ENCODE data around the gene KCNN2. TPM values are rescaled to one million over a fixed set of nuclear protein-coding genes. Genes with fewer than 3 reads are reported as not detected.

KCNN2 gene
- total and polyA plus RNA-seq, 4 donors, result 0.09 to 4.6 (median 3.0) TPM

- H3K27ac ChIP-seq (ENCODE audit: low read depth in 1 of 2, low read length in 2 of 2), result peak overlapping the region; percentile 47 to 60
- H3K9me3 ChIP-seq (ENCODE audit: control insufficient read depth in 4 of 4, low read length in 3 of 4), result no peaks in the 10 kb centered on the region
- no peaks in the 10 kb centered on the region for H3K36me3 ChIP-seq (ENCODE audit: control insufficient read depth in 4 of 4, insufficient read depth in 3 of 4, low read depth in 1 of 4, low read length in 3 of 4)
- no peaks in the 10 kb centered on the region for H3K27me3 ChIP-seq (ENCODE audit: control insufficient read depth in 4 of 4, insufficient read depth in 4 of 4, low read length in 3 of 4)
- TF ChIP-seq, protein P1, sequence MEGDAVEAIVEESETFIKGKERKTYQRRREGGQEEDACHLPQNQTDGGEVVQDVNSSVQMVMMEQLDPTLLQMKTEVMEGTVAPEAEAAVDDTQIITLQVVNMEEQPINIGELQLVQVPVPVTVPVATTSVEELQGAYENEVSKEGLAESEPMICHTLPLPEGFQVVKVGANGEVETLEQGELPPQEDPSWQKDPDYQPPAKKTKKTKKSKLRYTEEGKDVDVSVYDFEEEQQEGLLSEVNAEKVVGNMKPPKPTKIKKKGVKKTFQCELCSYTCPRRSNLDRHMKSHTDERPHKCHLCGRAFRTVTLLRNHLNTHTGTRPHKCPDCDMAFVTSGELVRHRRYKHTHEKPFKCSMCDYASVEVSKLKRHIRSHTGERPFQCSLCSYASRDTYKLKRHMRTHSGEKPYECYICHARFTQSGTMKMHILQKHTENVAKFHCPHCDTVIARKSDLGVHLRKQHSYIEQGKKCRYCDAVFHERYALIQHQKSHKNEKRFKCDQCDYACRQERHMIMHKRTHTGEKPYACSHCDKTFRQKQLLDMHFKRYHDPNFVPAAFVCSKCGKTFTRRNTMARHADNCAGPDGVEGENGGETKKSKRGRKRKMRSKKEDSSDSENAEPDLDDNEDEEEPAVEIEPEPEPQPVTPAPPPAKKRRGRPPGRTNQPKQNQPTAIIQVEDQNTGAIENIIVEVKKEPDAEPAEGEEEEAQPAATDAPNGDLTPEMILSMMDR (IDR thresholded peaks at IDR 0.05; ENCODE audit: low read depth, low read length, missing input control), result no peak
- no peak overlapping the region for H3K4me3 ChIP-seq (ENCODE audit: low read depth in 1 of 3, low read length in 3 of 3)
- no peak for DNase-seq (ENCODE audit: low spot score)
- WGBS, result 64% methylated on average over 1 of the region's 1 CpG
- no peak overlapping the region for H3K9ac ChIP-seq (ENCODE audit: low read depth in 1 of 2, low read length in 2 of 2)
- peaks cover 7 to 73% (median 45%) of the 10 kb centered on the region in 4 donors for H3K4me1 ChIP-seq (ENCODE audit: control insufficient read depth in 4 of 4, insufficient read depth in 4 of 4, low read length in 3 of 4)
These were observed 53.9 kb downstream of the KCNN2 start for GRCh38 chr5:114415760-114416159.

GRCh38 chr5:114416254-114416653, 54.4 kb downstream of the KCNN2 start:
- TF ChIP-seq FOXA1 (IDR thresholded peaks at IDR 0.05), result no peak
- no peak for TF ChIP-seq SP1 (IDR thresholded peaks at IDR 0.05)
- TF ChIP-seq ZBTB33 (IDR thresholded peaks at IDR 0.05), result no peak
- TF ChIP-seq REST (IDR thresholded peaks at IDR 0.05), result no peak
- TF ChIP-seq EGR1 (IDR thresholded peaks at IDR 0.05; ENCODE audit: low read depth in 2 of 2), result no peak
- TF ChIP-seq YY1 (IDR thresholded peaks at IDR 0.05), result no peak
- TF ChIP-seq, protein P2, sequence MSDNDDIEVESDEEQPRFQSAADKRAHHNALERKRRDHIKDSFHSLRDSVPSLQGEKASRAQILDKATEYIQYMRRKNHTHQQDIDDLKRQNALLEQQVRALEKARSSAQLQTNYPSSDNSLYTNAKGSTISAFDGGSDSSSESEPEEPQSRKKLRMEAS (IDR thresholded peaks at IDR 0.05), result no peak
- TF ChIP-seq JUND (IDR thresholded peaks at IDR 0.05), result peak in 1 of 2 donors; percentile 12
- TF ChIP-seq, protein P3, sequence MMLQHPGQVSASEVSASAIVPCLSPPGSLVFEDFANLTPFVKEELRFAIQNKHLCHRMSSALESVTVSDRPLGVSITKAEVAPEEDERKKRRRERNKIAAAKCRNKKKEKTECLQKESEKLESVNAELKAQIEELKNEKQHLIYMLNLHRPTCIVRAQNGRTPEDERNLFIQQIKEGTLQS (IDR thresholded peaks at IDR 0.05), result no peak
- TF ChIP-seq TAF1 (conservative IDR thresholded peaks at IDR 0.05), result no peak
- peak in 1 of 2 donors; percentile 57 for TF ChIP-seq HNF4A (conservative IDR thresholded peaks at IDR 0.05)
- TF ChIP-seq GABPA (IDR thresholded peaks at IDR 0.05 in 1 of 2, conservative IDR thresholded peaks at IDR 0.05 in 1 of 2), result no peak
- TF ChIP-seq HNF4G (IDR thresholded peaks at IDR 0.05), result no peak
- TF ChIP-seq, protein P1 (IDR thresholded peaks at IDR 0.05; ENCODE audit: low read depth, low read length, missing input control), result no peak
- TF ChIP-seq RXRA (IDR thresholded peaks at IDR 0.05), result peak; percentile 24 to 44
- TF ChIP-seq RAD21 (IDR thresholded peaks at IDR 0.05), result no peak
- no peak for TF ChIP-seq NR2F2 (IDR thresholded peaks at IDR 0.05)
- no peak for TF ChIP-seq FOXA2 (IDR thresholded peaks at IDR 0.05)
- 37% methylated on average over 4 of the region's 4 CpGs for WGBS
- H3K36me3 ChIP-seq (ENCODE audit: control insufficient read depth in 4 of 4, insufficient read depth in 3 of 4, low read depth in 1 of 4, low read length in 3 of 4), result no peaks in the 10 kb centered on the region
- no peak overlapping the region for H3K9ac ChIP-seq (ENCODE audit: low read depth in 1 of 2, low read length in 2 of 2)
- H3K27ac ChIP-seq (ENCODE audit: low read depth in 1 of 2, low read length in 2 of 2), result peak overlapping the region; percentile 47 to 60
- H3K27me3 ChIP-seq (ENCODE audit: control insufficient read depth in 4 of 4, insufficient read depth in 4 of 4, low read length in 3 of 4), result no peaks in the 10 kb centered on the region
- DNase-seq (ENCODE audit: low spot score), result no peak
- H3K9me3 ChIP-seq (ENCODE audit: control insufficient read depth in 4 of 4, low read length in 3 of 4), result no peaks in the 10 kb centered on the region
- H3K4me3 ChIP-seq (ENCODE audit: low read depth in 1 of 3, low read length in 3 of 3), result no peak overlapping the region
- H3K4me1 ChIP-seq (ENCODE audit: control insufficient read depth in 4 of 4, insufficient read depth in 4 of 4, low read length in 3 of 4), result peaks cover 6 to 70% (median 43%) of the 10 kb centered on the region in 4 donors
